Measurements from ENCODE around the gene TM4SF4.

- TF ChIP-seq CTCF (IDR thresholded peaks at IDR 0.05) (no peak), POLR2A (IDR thresholded peaks at IDR 0.05) (no peak)
Measured at GRCh38 chr3:149534082-149534481, 59.6 kb downstream of the TM4SF4 start.
